Testis (tissue), 2 donors: ENCODE data around the gene FNDC8.

Experiments used
- CTCF ChIP-seq, 3 experiments: fragments of 450-650 bp in 2 of 3; fragments of 200-600 bp in 1 of 3; sonication (generic) in 1 of 3; IDR thresholded peaks; one replicate each; pipeline ENCODE4 v1.5.1; 2016 to 2019; ENCODE audit warnings: antibody characterized with exemption in 3 of 3, mild to moderate bottlenecking in 2 of 3, moderate library complexity in 1 of 3
- POLR2A ChIP-seq: fragments of 450-650 bp; IDR thresholded peaks from one replicate; pipeline ENCODE4 v1.6.1; 2017; ENCODE audit warnings: antibody characterized with exemption, mild to moderate bottlenecking, moderate library complexity

GRCh38 chr17:35144840-35145239, 23.4 kb downstream of the FNDC8 start:
- TF ChIP-seq CTCF (IDR thresholded peaks at IDR 0.05) (no peak), POLR2A (no peak)
